GM23338 (cell line): ENCODE results near the gene PPIA. TPM values are rescaled to one million over a fixed set of nuclear protein-coding genes. Genes with fewer than 3 reads are reported as not detected.

Source experiments
- ATAC-seq: fragments of 200-7000 bp; cut with Tn5 transposase; 3 replicates; pipeline ENCODE4 v1.9.1; 2020
- DNase-seq: peaks from one replicate; pipeline ENCODE4 v3.0.0-alpha.2; 2015; ENCODE audit warnings: low spot score
- H2AFZ ChIP-seq: fragments of 200-600 bp; sonication (generic); 2 replicates; pipeline ENCODE4 v1.8.0; 2016; ENCODE audit warnings: antibody characterized with exemption, mild to moderate bottlenecking, moderate library complexity
- H3F3A ChIP-seq: fragments of 200-600 bp; sonication (generic); replicated peaks from 2 replicates; pipeline ENCODE4 v1.8.0; 2017; ENCODE audit warnings: antibody characterized with exemption, mixed run types, low read depth
- H3K27ac ChIP-seq: fragments of 200-600 bp; sonication (generic); 2 replicates; pipeline ENCODE4 v1.6.1; 2016; ENCODE audit warnings: low read depth
- H3K27me3 ChIP-seq: fragments of 200-600 bp; sonication (generic); 2 replicates; pipeline ENCODE4 v1.8.0; 2016; ENCODE audit warnings: mild to moderate bottlenecking, mixed run types, moderate library complexity; ENCODE audit not compliant: insufficient read depth
- H3K36me3 ChIP-seq: fragments of 200-600 bp; sonication (generic); 2 replicates; pipeline ENCODE4 v1.8.0; 2016; ENCODE audit warnings: mild to moderate bottlenecking; ENCODE audit not compliant: insufficient read depth
- H3K4me1 ChIP-seq: fragments of 200-600 bp; sonication (generic); 2 replicates; pipeline ENCODE4 v1.8.0; 2016; ENCODE audit warnings: mild to moderate bottlenecking, moderate library complexity; ENCODE audit not compliant: insufficient read depth
- H3K4me2 ChIP-seq: fragments of 200-600 bp; sonication (generic); 2 replicates; pipeline ENCODE4 v1.7.1; 2017; ENCODE audit warnings: mixed run types
- H3K4me3 ChIP-seq: fragments of 200-600 bp; sonication (generic); 2 replicates; pipeline ENCODE4 v1.6.1; 2016; ENCODE audit warnings: mixed run types
- H3K79me2 ChIP-seq: fragments of 200-600 bp; sonication (generic); replicated peaks from 2 replicates; pipeline ENCODE4 v1.8.0; 2017; ENCODE audit warnings: mild to moderate bottlenecking; ENCODE audit not compliant: insufficient read depth
- H3K9me2 ChIP-seq: fragments of 200-600 bp; sonication (generic); 2 replicates; pipeline ENCODE4 v1.8.0; 2017; ENCODE audit not compliant: insufficient read depth
- H4K20me1 ChIP-seq: fragments of 200-600 bp; sonication (generic); replicated peaks from 2 replicates; pipeline ENCODE4 v1.8.0; 2017; ENCODE audit warnings: mild to moderate bottlenecking; ENCODE audit not compliant: insufficient read depth
- H3K27ac Mint-ChIP-seq: 2 replicates; pipeline ENCODE4 v1.8.0; 2020; ENCODE audit warnings: inconsistent platforms, mild to moderate bottlenecking, moderate library complexity, mixed read lengths
- H3K27me3 Mint-ChIP-seq: 3 replicates; pipeline ENCODE4 v1.8.0; 2022; ENCODE audit warnings: low read depth, mild to moderate bottlenecking, moderate library complexity, mixed read lengths, inconsistent platforms; ENCODE audit not compliant: insufficient read depth, poor library complexity
- H3K36me3 Mint-ChIP-seq: 3 replicates; pipeline ENCODE4 v1.8.0; 2021; ENCODE audit warnings: low read depth, mild to moderate bottlenecking, inconsistent platforms, moderate library complexity, mixed read lengths
- H3K4me1 Mint-ChIP-seq: 3 replicates; pipeline ENCODE4 v1.8.0; 2020; ENCODE audit warnings: mild to moderate bottlenecking, inconsistent platforms, mixed read lengths
- H3K4me3 Mint-ChIP-seq: 3 replicates; pipeline ENCODE4 v1.8.0; 2021; ENCODE audit warnings: moderate library complexity, mild to moderate bottlenecking, inconsistent platforms, mixed read lengths
- H3K9me3 Mint-ChIP-seq: 3 replicates; pipeline ENCODE4 v1.8.0; 2020; ENCODE audit warnings: moderate library complexity, mild to moderate bottlenecking, inconsistent platforms, mixed read lengths
- CREB1 ChIP-seq: fragments of 250-450 bp; sonication (Bioruptor Pico); IDR thresholded peaks from 2 replicates; pipeline ENCODE4 v1.5.0; 2020; ENCODE audit warnings: low read depth, mild to moderate bottlenecking, moderate library complexity
- CTCF ChIP-seq, 2 experiments: fragments of 200-600 bp in 1 of 2; sonication (generic) in 1 of 2; conservative IDR thresholded peaks; 2 replicates each; pipeline versions ENCODE4 v1.5.1 to v1.6.1; 2016 to 2017; ENCODE audit warnings: antibody characterized with exemption in 2 of 2, low read depth in 2 of 2, mild to moderate bottlenecking in 2 of 2, moderate library complexity in 1 of 2
- ETS1 ChIP-seq: IDR thresholded peaks from 2 replicates; pipeline ENCODE4 v1.6.1; 2016; ENCODE audit warnings: antibody characterized with exemption
- EZH2 ChIP-seq: fragments of 200-600 bp; sonication (generic); IDR thresholded peaks from one replicate; pipeline ENCODE4 v1.8.0; 2017; ENCODE audit warnings: antibody characterized with exemption, mild to moderate bottlenecking, low read depth; ENCODE audit not compliant: unreplicated experiment
- EZH2phosphoT487 ChIP-seq: fragments of 200-600 bp; sonication (generic); IDR thresholded peaks from one replicate; pipeline ENCODE4 v1.8.1; 2018; ENCODE audit warnings: antibody characterized with exemption; ENCODE audit not compliant: unreplicated experiment
- NANOG ChIP-seq: IDR thresholded peaks from 2 replicates; pipeline ENCODE4 v1.6.1; 2016; ENCODE audit warnings: antibody characterized with exemption, borderline replicate concordance
- POLR2AphosphoS5 ChIP-seq: IDR thresholded peaks from 2 replicates; pipeline ENCODE4 v1.6.1; 2016; ENCODE audit warnings: antibody characterized with exemption, low read depth
- REST ChIP-seq: IDR thresholded peaks from one replicate; pipeline ENCODE4 v1.6.1; 2018; ENCODE audit warnings: antibody characterized with exemption; ENCODE audit not compliant: unreplicated experiment
- STAT1 ChIP-seq: IDR thresholded peaks from one replicate; pipeline ENCODE4 v1.6.1; 2016; ENCODE audit warnings: antibody characterized with exemption; ENCODE audit not compliant: unreplicated experiment
- ZNF114 ChIP-seq: fragments of 250-450 bp; sonication (Bioruptor Pico); IDR thresholded peaks from 2 replicates; pipeline ENCODE4 v1.5.0; 2020; ENCODE audit warnings: mild to moderate bottlenecking, moderate library complexity
- ZNF331 ChIP-seq: fragments of 250-450 bp; sonication (Bioruptor Pico); IDR thresholded peaks from 2 replicates; pipeline ENCODE4 v1.5.0; 2020; ENCODE audit warnings: low read depth, mild to moderate bottlenecking, moderate library complexity
- polyA plus RNA-seq: library from polyadenylated mRNA; unstranded; fragments of >200 nt; fragmentation: Nextera tagmentation; extraction: Ambion mirVana; gene quantifications from 2 replicates; pipeline ENCODE4 v1.2.1, GENCODE V29; 2016
- total RNA-seq: library from RNA; depleted of rRNA; stranded (reverse); fragments of >200 nt; shearing (Covaris generic); gene quantifications from 2 replicates; pipeline ENCODE4 v1.2.3, GENCODE V29; 2014

Gene PPIA
- total and polyA plus RNA-seq, 2 experiments from 2014 or later, result 4,367 to 6,524 TPM

GRCh38 chr7:44794331-44794730 is 2.1 kb upstream of the PPIA start (continued):
- TF ChIP-seq ETS1, result no peak
- no peak for TF ChIP-seq CREB1 (CRISPR knock-in tag)
- no peak for TF ChIP-seq ZNF114 (CRISPR knock-in tag)
- no peak for TF ChIP-seq CTCF (conservative IDR thresholded peaks at IDR 0.05; ENCODE audit: low read depth in 2 of 2)
- no peak for TF ChIP-seq EZH2
- TF ChIP-seq POLR2AphosphoS5, result no peak

- no peak for TF ChIP-seq STAT1
- TF ChIP-seq EZH2, result no peak
- 0 out of 2 replicates have a peak, but pooled peaks have one; percentile 26 for TF ChIP-seq ZNF331 (CRISPR knock-in tag)
- TF ChIP-seq REST, result no peak
- no peak for TF ChIP-seq EZH2phosphoT487
- no peak for TF ChIP-seq NANOG
- TF ChIP-seq ZNF114 (CRISPR knock-in tag), result no peak
- H3K36me3 Mint-ChIP-seq, result peaks cover 42% of the 10 kb centered on the region
- peak overlapping the region; percentile 95 for H3K4me3 Mint-ChIP-seq
- Histone ChIP-seq H3K4me2 (peak overlapping the region; percentile 76), H3K36me3 (peaks cover 34% of the 10 kb centered on the region), H3K27me3 (no peaks in the 10 kb centered on the region), H2AFZ (peak overlapping the region; percentile 38; the same call in 1 of the 2 replicates), H3K9me2 (no peaks in the 10 kb centered on the region), H3K4me1 (peaks cover 14% of the 10 kb centered on the region), H3K79me2 (peaks cover 58% of the 10 kb centered on the region), H3K27ac (peak overlapping the region; percentile 96), H3F3A (peaks cover 37% of the 10 kb centered on the region), H3K4me3 (peak overlapping the region; percentile 85), H4K20me1 (peaks cover 33% of the 10 kb centered on the region)
- peaks cover 24% of the 10 kb centered on the region for H3K27me3 Mint-ChIP-seq
- peaks cover 15% of the 10 kb centered on the region; the same call in 2 of the 3 replicates for H3K4me1 Mint-ChIP-seq
- peaks cover 3% of the 10 kb centered on the region; the same call in 1 of the 3 replicates for H3K9me3 Mint-ChIP-seq
- DNase-seq, result peak; percentile 89
- ATAC-seq, result peak; percentile 51
- H3K27ac Mint-ChIP-seq, result peak overlapping the region; percentile 98
These were observed 412 bp upstream of the PPIA start for GRCh38 chr7:44796034-44796503.
